ENCODE data around the gene RNF223.
"Not testable (repeated sequence)": the region's sequence is repeated elsewhere in the genome, so short reads cannot be mapped to it uniquely, and the experiment has no call there.

Gene RNF223

DNA sequence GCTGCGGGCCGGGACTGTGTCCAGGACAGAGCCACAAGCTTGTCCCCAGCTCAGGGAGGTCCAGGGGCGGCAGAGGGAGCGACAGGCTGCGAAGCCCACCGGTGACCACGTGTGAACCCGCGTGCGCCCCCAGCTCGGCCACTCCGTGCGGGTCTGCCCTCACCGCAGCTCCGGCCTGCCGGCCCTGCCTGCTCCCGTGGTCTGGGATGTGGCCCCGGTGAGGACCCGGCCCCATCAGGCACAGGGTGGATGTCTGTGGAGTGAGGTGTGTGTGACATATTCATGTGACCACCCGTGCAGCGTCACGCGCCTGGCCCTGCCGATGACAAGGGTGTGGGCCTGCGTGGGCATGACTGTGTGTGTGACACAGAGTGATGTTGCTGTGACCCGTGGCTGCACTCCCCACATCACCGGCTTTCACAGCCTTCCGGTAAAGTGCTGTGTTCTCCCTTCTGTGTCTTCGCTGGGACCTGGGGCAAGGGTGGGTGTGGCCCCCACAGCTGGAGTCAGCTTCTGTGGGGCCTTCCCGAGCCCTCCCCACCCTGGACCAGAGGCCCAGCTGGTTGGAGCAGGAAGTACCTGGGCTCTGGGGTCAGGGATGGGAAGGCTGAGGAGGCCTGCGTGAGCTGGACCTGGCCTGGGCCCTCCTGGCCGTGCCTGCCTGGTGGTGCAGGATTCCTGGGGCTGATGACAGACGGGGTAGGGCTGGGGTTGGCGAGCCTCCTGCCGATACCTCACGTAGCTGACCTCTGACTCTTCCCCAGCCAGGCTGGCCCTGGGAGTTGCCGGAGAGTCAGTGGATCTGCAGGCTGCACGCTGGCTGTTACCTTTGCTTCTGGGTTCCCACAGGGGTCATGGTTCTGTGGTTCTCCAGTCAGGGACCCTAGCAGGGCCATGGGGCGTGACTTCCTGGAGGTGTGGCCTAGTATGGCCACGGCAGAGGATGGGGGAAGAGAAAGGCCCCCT is 4.1 kb downstream of the RNF223 start:
- DNase-seq, result no peak

GRCh38 chr1:1069056-1069710 is 4.9 kb downstream of the RNF223 start:
- DNase-seq, result peak; percentile 25

- no peak for DNase-seq
Measured at GRCh38 chr1:1068517-1069055, 5.5 kb downstream of the RNF223 start.

DNA sequence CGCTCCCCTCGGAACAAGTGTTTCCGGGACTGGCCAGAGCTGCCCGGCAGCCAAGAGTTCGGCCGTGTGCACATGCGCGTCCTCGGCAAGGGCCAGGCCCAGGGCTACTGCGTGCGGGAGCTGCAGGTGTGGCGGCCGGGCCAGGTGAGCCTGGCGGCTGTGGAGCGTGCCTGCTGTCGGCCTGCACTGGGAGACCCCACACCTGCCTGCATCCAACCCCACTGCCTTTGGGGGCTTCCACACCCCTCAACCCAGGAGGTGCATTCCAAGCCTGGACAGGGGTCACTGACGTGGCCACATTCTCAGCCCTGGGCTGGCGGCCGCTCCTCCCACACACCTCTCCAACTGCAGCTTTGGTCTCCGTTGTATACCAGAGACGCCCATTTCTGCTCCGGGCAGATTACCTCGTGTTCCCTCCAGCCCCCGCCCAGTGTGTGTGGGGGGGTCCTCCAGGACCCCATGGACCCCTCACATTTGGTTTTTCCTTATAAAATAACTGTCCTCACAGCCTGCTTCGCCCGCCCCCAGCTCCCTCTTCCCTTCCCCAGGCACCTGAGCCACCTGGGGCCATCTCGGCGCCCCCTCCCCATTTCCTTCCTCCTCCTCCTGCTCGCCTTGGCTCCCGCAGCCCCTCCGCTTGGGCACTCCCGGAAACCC is 6.1 kb downstream of the RNF223 start:
- DNase-seq, result no peak

- DNase-seq, result no peak
Measured at GRCh38 chr1:1067284-1067859, 6.7 kb downstream of the RNF223 start.

DNA sequence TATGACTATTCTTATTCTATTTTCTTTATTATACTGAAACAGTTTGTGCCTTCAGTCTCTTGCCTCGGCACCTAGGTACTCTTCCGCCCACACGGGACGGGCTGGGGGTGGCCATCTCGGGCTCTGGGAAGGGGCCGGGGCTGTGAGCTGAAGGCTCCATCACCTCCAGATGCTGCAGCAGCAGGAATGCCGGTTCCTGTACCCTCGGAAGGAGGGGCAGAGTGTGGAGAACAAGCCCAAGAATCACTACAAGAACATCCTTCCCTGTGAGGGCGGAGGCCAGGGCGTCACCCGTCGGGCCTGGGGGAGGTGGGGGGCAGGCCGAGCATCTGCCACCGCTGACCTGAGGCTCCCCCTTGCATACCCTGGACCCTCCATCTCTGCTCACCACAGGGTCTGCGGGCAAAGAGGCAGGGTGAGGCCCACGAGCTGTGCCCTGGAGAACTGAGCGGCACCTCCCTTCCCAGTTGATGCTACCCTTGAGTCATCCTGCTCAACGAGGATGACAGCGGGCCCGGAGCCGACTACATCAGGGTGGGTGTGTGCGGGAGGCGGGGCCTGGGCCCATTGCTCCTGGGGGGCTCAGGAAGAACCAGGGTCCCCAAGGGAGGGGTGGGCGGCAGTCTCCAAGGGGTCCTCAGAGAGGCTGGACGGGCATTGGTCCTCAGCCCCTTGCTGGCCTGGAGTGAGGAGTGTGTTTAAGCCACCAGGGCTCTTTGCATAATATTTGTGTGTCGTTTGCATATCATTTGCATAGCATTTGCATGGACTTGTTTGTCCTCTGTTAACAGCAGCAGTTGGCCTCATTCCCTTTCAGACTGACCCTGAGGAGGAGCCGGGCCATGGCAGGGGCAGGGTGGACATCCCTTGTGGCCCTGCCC is 7.5 kb downstream of the RNF223 start:
- DNase-seq, result no peak

GRCh38 chr1:1065940-1066304 is 8.2 kb downstream of the RNF223 start:
- DNase-seq, result not testable (repeated sequence)

GRCh38 chr1:1065265-1065939 is 8.7 kb downstream of the RNF223 start:
- DNase-seq, result no peak

- no peak for DNase-seq
Measured at GRCh38 chr1:1063945-1064831, 9.9 kb downstream of the RNF223 start.

DNA sequence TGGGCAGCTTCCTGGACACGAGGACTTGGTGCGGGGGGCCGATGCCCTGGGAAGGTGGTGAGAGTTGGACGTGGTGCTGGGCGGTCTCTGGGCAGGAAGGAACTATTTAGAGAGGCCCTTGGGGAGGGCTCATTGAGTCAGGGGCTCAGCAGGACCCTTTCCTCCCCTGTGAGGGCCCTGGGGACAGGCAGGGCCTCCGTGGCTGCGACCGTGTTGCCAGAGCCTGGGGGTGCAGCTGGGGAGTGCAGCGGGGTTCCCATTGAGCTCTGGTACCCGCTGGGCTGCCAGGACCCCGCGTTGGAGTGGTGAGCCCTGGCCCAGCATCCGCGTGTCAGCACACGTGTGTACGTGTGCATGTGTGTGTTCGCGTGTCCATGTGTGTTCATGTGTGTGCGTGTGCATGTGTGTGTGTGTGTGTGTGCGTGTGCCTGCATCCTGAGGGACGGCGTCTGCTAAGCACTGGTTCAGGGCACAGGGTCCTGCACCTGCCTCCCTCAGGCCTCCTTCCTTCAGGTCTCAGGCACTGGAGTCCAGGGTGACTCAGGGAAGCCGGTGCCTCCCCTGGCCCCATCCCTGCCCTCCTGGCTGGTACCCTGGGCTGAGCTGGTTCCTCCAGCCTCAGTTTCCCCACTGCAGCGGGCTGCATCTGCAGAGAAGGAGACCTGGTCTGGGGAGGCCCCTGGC is 10.7 kb downstream of the RNF223 start:
- no peak for DNase-seq

DNA sequence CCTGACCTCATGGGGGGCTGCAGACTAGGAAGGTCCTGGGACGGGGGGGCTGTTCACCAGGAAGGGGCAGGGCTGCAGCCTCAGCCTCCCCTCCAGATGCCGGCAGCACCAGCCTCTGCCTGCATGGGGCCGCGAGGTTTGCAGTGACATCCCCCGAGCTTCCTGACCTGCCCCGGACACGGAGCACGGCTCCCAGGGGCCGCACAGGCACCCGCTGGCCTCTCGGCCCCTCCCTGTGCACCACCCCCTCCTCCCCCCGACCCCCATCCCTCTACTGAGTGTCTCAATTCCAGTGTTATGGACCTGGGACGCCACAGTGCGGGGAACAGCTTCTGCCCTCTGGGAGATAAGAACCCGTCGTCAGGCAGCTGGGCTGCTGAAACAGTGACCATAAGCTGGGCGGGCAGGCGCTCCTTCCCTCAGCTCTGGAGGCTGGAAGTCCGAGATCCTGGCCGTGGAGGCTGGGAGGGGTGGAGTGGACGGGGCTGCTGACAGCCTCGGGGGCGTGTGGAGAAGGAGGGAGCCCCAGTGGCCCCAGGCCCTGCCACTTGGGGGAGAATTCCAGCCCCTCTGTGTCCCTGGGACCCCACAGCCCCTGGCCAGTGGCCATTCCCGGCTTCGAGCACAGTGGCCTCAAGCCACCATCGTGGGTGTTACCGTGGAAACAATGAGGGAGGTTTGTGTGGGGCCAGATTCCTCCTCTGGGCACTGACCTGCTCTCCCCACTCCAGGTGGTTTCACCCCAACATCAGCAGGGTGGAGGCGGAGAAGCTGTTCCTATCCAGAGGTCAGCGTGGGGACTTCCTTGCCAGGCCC is 11.6 kb downstream of the RNF223 start:
- DNase-seq, result no peak

DNA sequence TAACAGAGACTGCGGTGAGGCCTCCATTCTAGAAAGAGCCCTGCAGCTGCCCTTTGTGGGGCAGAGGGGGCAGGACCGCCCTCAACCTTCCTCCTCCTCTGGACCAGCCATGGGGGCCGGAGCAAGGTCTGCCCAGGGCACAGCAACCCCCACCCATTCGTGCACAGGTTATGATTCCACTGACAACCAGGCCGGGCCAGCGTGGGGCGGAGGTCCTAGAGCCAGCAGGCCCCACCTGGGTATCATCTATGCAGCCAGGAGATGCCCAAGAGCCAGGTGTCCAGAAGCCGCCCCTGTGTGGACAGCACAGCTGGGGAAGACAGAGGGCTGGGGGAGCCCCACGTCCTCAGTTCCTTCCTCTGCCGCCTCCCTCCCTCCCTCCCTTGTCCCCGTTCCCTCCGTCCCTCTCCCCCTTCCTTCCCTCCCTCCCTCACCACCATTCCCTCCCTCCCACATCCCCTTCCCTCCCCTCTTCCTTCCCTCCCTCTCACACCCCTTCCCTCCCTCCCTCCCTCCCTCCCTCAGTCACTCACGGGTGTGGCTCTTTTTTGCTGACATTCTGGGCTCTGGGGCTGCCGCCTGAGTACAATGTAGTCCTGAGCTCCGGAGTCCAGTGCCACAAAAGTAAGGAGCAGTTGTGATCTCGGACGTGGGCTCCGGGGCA is 12.3 kb downstream of the RNF223 start:
- no peak for DNase-seq

- no peak for DNase-seq
Measured at GRCh38 chr1:1060281-1061000, 13.7 kb downstream of the RNF223 start.

DNA sequence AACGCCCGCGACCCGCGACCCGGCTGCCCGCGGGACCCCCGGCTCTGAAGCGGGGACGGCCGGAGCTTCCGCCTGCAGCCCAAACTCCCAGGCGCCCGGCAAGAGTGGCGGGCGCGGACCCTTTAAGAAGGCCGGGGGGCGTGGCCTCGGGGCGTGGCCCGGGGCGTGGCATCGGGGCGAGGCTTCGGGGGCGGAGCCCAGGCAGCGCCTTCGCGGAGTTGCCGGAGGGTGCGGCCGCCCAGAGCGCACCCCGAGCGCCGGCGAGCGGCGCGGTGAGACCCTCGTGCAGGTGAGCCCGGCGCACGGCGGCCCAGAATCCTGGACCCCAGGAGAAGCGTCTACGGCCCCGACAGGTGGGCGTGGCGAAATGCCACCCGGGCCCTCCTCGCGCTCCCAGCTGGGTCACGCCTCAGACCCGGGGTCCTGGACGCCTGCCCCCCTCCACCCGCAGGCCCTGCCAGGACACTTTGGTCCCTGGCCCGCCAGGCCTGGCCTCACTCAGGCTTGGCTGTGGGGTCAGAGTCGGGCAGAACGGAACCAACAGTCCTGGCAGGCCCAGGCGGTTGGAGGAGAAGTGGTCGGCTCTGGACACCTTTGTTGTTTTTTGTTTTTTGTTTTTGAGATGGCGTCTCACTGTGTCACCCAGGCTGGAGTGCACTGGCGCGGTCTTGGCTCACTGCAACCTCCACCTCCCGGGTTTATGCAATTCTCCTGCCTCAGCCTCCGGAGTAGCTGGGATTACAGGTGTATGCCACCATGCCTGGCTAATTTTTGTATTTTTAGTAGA is 14.4 kb downstream of the RNF223 start:
- no peak for DNase-seq

GRCh38 chr1:1058921-1059493 is 15.1 kb downstream of the RNF223 start:
- DNase-seq, result no peak

All from NCI-H2029 treated with DMSO at 0.1 percent for 48 hours (cell line).